T-helper 2 cell treated with Interferon-gamma antibody and Interleukin-4, amounts not matched to agents 5 μg/mL and 100 μg/mL, for 36 hours (primary cell): Measurements from ENCODE around the gene DENND1B.
"Not testable (repeated sequence)": the region's sequence is repeated elsewhere in the genome, so short reads cannot be mapped to it uniquely, and the experiment has no call there.

Experiments used
- DNase-seq: peaks from one replicate; pipeline ENCODE4 v3.0.0; 2021; ENCODE audit warnings: low spot score
- H3K27ac Mint-ChIP-seq: one replicate; pipeline ENCODE4 v1.8.0; 2021; ENCODE audit warnings: mild to moderate bottlenecking, mixed read lengths
- H3K27me3 Mint-ChIP-seq: one replicate; pipeline ENCODE4 v1.8.0; 2021; ENCODE audit warnings: low read depth, mixed read lengths
- H3K36me3 Mint-ChIP-seq: one replicate; pipeline ENCODE4 v1.8.0; 2021; ENCODE audit warnings: low read depth, mixed read lengths
- H3K4me1 Mint-ChIP-seq: one replicate; pipeline ENCODE4 v1.8.0; 2021; ENCODE audit warnings: low read depth, mixed read lengths
- H3K4me3 Mint-ChIP-seq: one replicate; pipeline ENCODE4 v1.8.0; 2022; ENCODE audit warnings: mild to moderate bottlenecking, moderate library complexity, mixed read lengths
- H3K9me3 Mint-ChIP-seq: one replicate; pipeline ENCODE4 v1.8.0; 2021; ENCODE audit warnings: mixed read lengths

Gene DENND1B

DNA sequence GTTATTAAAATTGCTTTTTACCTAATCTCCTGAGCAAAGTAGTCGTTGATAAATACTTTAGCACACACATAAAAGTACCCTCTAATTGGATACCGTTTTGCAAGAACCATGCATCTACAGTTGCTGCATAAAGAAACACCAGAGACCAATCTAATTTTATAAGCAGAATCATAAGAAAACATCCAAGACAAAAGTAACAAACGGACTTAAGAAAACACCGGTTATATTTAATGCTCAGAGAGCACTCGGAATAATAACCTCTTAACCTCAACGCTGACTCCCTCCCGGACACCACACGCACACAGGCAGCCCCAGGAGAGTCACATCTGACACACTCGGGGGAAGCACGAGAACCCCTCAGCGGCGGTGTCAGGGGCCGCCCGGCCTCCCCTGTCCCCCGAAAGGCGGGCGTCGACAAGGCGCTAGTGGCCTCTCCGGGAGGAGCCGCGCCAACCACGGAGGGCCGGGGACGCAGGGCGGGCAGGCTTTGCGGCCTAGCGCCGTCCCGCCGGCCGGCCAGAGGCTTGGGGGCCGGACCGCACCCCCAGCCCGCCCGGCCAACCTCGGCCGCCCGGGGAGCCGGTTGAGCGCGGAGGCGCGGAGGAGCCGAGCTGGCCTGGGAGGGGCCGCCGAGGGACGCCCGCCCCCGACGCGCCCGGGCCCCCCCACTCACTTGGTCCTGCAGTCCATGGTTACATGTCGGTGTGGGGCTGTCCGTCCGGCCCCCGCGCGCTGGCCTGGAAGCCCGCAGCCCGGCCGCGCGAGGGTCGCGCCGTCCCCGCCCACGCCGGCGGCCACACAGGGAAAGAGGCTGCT is 606 bp downstream of the DENND1B start:
- DNase-seq, result peak; percentile 53
- H3K4me1 Mint-ChIP-seq, result peaks cover 63% of the 10 kb centered on the region
- peak overlapping the region; percentile 89 for H3K4me3 Mint-ChIP-seq
- H3K36me3 Mint-ChIP-seq, result peaks cover 35% of the 10 kb centered on the region
- H3K9me3 Mint-ChIP-seq, result peaks cover 6% of the 10 kb centered on the region
- H3K27me3 Mint-ChIP-seq, result no peaks in the 10 kb centered on the region
- H3K27ac Mint-ChIP-seq, result peak overlapping the region; percentile 89

DNA sequence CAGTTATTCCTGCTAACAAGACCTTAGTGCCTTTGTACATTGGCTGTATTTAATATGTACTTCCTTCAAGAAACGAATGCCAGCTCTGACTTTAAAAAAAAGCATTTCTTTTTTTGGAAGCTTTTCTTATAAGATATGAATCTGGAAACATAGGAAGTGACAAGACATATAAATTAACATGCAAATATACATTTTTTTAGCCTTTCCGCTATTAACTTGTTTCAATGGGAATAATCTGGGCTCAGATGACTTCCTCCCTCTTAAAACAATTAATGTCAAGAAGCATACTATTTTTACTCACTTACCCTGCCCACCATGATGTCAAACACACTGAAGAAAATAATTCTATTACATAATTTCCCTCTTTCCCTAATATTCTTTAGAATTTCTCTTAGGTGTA is 1.4 kb downstream of the DENND1B start:
- DNase-seq, result no peak

DNA sequence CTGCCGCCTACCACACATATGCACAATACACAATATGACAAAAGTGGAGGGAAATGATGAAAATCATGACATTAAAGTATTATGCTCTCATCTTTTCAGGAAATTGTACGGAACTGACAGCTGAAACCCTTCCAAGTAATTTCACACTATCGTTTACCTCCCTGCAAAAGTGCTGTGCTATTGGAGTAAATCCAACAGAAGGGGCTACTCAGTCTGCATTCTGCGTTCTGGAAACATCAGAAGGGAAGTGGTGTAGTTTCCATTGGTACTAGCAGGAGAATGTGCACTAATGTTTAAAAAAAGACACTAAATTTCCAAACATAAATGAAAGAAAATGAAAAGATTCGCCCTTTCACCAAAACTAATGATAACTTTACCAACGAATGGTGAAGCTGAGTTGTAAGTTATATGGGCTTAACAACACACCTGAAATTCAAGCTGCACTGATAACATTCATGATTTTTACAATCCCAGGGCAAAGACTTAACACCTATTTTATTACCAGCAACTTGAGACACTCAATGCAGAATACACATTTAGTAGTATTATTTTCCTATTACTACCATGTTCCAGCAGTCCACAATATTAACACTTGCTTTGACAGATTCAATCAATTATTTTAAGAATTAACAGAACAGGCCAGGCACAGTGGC is 3.2 kb downstream of the DENND1B start:
- no peak for DNase-seq
- peaks cover 66% of the 10 kb centered on the region for H3K4me1 Mint-ChIP-seq
- H3K9me3 Mint-ChIP-seq, result no peaks in the 10 kb centered on the region
- H3K4me3 Mint-ChIP-seq, result peak overlapping the region; percentile 89
- no peaks in the 10 kb centered on the region for H3K27me3 Mint-ChIP-seq
- H3K27ac Mint-ChIP-seq, result no peak overlapping the region
- H3K36me3 Mint-ChIP-seq, result peaks cover 54% of the 10 kb centered on the region

More for the DNA sequence above, 1.4 kb downstream of the DENND1B start:
- Mint-ChIP-seq H3K4me3 (peak overlapping the region; percentile 89), H3K27me3 (no peaks in the 10 kb centered on the region), H3K36me3 (peaks cover 39% of the 10 kb centered on the region), H3K9me3 (no peaks in the 10 kb centered on the region), H3K4me1 (peaks cover 64% of the 10 kb centered on the region), H3K27ac (peak overlapping the region; percentile 89)

DNA sequence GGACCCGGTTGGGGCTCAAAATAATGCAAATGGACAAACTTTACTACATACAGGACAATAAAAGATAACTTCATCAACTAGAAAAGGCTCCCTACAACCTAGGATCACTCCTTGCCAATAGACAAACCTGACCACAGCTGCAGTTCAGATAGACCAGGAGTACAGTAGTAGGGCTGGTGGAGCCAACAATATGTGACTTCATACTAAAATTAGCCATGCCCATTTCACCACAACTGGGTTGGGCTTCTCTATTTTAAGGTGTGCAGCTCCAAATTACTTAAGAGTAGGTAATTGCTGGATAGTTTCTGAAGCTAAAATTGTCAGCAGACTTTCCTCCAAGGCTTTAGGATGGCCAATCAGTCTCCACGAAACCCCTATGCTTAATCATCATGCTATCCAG is 3.9 kb downstream of the DENND1B start:
- Mint-ChIP-seq H3K4me3 (peak overlapping the region; percentile 89), H3K4me1 (peaks cover 68% of the 10 kb centered on the region)

DNA sequence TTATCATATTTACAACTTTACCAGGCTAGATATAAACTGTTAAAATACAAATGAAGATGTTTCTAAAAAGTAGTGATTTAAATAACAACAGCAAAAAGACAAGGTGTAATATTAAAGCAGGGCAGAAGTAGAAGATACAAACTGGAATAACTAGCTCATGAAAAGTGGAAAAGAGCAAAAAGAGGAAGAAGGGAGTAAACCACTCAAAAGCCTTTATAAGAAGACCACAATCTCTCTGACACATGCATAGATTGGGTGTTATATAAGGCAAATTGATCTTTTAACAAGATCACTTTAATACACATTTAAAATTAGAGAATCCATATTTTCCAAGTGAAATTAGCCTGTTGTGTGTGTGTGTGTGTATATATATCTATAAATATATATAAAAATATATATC is 5.0 kb downstream of the DENND1B start:
- H3K27me3 Mint-ChIP-seq, result no peaks in the 10 kb centered on the region
- peak overlapping the region; percentile 43 for H3K4me3 Mint-ChIP-seq
- peaks cover 69% of the 10 kb centered on the region for H3K4me1 Mint-ChIP-seq
- no peak overlapping the region for H3K27ac Mint-ChIP-seq
- no peaks in the 10 kb centered on the region for H3K9me3 Mint-ChIP-seq
- peaks cover 70% of the 10 kb centered on the region for H3K36me3 Mint-ChIP-seq
- no peak for DNase-seq

More for the DNA sequence above, 3.9 kb downstream of the DENND1B start:
- DNase-seq, result no peak
- H3K27ac Mint-ChIP-seq, result no peak overlapping the region
- no peaks in the 10 kb centered on the region for H3K27me3 Mint-ChIP-seq
- no peaks in the 10 kb centered on the region for H3K9me3 Mint-ChIP-seq
- peaks cover 60% of the 10 kb centered on the region for H3K36me3 Mint-ChIP-seq

DNA sequence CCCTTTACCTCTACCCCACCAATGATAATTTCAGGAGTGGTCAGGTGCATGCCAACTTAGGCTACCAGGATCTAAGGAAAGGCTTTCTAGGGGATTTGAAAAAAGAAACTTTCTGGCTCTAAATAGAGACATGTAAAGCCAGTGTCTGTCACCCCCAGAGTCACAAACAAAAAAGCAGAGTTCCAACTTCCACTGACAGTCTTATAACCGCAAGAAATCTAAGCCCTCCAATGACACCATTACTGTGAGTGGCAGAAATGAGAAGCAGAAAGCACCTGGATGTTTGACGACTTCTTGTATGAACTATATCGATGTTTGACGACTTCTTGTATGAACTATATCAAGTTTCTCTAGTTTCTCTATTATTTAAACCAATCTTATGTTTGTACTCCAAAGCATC is 6.0 kb downstream of the DENND1B start:
- peaks cover 67% of the 10 kb centered on the region for H3K36me3 Mint-ChIP-seq
- H3K9me3 Mint-ChIP-seq, result no peaks in the 10 kb centered on the region
- no peak for DNase-seq
- peaks cover 74% of the 10 kb centered on the region for H3K4me1 Mint-ChIP-seq
- H3K4me3 Mint-ChIP-seq, result peak overlapping the region; percentile 63
- no peak overlapping the region for H3K27ac Mint-ChIP-seq
- H3K27me3 Mint-ChIP-seq, result no peaks in the 10 kb centered on the region

DNA sequence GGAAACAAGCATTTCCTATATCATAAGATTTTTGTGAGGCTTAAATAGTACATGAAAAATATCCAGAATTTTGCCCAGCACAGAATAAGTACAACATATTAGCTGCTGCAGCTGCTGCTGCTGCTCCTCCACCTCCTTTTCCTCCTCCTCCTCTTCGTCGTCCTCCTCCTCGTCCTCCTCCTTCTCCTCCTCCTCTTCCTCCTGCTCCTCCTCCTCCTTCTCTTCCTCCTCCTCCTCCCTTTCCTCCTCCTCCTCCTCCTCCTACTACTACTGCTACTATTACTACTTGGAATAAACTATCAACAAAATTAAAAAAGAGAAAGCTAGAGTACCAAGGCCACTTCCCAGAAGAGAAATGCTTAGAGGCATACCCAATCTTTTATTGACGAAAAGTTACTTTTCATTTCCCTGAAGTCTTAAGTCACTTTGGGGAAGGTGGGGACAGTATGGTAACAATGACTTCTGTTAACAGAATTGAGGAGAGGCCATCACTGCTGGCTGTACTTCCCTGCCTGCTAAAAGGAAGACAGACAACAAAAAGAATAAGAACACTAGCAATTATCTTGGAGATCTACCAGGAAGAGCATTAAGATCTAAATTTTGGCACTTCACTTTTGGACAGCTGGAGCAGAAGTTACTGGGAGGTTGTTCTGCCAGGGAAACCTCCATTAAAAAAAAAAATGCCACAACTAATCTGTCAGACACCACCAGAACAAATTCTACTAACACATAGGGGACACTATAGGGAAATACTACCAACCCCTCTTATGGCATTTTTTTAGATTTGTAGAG is 7.1 kb downstream of the DENND1B start:
- peak overlapping the region; percentile 15 for H3K27ac Mint-ChIP-seq
- H3K9me3 Mint-ChIP-seq, result no peaks in the 10 kb centered on the region
- H3K4me3 Mint-ChIP-seq, result peak overlapping the region; percentile 44
- peaks cover 80% of the 10 kb centered on the region for H3K4me1 Mint-ChIP-seq
- no peaks in the 10 kb centered on the region for H3K27me3 Mint-ChIP-seq
- H3K36me3 Mint-ChIP-seq, result peaks cover 73% of the 10 kb centered on the region
- DNase-seq, result no peak

DNA sequence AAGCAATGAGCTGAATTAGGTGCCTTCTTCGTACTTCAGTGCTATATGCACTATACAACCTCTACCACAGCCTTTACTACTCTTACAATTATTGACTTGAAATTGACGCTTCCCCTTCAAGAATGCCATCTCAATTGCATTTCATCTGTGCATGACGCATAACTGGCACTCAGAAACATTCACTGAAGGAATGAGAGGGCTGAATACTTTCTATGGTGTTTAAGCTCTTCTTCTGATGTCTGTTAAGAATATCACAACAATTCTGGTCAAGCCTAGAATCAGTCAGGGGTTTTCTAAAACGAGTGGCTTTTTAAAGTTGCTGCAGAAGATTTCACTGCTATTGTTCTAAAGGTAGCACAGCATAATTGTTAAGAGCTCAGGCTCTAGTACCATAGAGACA is 11.5 kb downstream of the DENND1B start:
- H3K4me3 Mint-ChIP-seq, result peak overlapping the region; percentile 61
- no peaks in the 10 kb centered on the region for H3K27me3 Mint-ChIP-seq
- H3K36me3 Mint-ChIP-seq, result peaks cover 67% of the 10 kb centered on the region
- H3K9me3 Mint-ChIP-seq, result peaks cover 3% of the 10 kb centered on the region
- DNase-seq, result no peak
- peaks cover 75% of the 10 kb centered on the region for H3K4me1 Mint-ChIP-seq
- H3K27ac Mint-ChIP-seq, result peak overlapping the region; percentile 78

DNA sequence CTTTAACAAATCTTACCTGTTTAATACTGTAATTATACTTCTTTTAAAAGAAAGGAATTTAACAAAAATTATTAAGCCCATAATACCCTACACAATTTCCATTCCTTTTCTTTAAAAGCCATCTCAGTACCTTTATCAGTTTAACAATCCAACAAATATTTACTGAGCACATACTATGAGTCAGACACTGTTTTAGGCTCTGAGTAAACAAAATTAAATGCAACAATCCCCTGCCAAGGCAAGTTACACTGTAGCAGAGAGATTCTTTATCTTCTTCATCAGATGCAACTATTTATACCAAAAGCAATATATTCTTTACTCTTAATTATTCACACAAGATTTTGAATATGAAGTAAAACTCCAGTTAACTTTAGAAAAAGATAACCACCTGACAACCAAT is 12.0 kb downstream of the DENND1B start:
- no peaks in the 10 kb centered on the region for H3K27me3 Mint-ChIP-seq
- peak overlapping the region; percentile 61 for H3K4me3 Mint-ChIP-seq
- peaks cover 3% of the 10 kb centered on the region for H3K9me3 Mint-ChIP-seq
- peaks cover 67% of the 10 kb centered on the region for H3K36me3 Mint-ChIP-seq
- H3K4me1 Mint-ChIP-seq, result peaks cover 74% of the 10 kb centered on the region
- no peak for DNase-seq
- H3K27ac Mint-ChIP-seq, result peak overlapping the region; percentile 78

DNA sequence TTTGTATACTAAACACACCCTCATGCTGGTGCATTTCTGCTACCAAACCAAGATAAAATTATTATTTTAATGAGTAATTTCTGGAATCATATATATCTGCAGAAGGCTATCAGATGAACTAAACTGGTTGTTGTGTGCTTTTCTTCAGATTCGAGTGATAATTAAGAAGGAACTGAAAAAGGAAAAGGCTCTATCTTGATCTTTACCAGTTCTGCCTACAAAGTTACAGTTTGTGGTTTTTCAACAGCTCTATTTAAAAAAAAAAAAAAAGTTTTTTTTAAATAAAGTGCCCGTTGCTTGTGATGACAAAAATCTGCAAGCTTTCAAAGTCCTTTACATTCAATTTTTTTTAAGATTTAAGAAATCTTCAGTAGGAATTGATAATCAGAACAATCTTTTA is 13.6 kb downstream of the DENND1B start:
- no peak for DNase-seq
- Mint-ChIP-seq H3K27ac (peak overlapping the region; percentile 71), H3K27me3 (no peaks in the 10 kb centered on the region), H3K36me3 (peaks cover 61% of the 10 kb centered on the region), H3K4me3 (peak overlapping the region; percentile 56), H3K9me3 (peaks cover 3% of the 10 kb centered on the region), H3K4me1 (peaks cover 69% of the 10 kb centered on the region)

DNA sequence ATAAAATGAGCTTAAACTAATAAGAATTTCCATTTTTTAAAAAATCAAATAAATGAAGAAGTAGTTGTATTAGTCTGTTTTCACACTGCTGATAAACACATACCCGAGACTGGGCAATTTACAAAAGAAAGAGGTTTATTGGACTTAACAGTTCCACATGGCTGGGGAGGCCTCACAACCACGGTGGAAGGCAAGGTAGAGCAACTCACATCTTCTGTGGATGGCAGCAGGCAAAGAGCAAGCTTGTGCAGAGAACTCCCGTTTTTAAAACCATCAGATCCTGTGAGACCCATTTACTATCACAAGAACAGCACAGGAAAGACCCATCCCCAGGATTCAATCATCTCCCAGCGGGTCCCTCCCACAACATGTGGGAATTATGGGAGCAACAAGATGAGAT is 19.7 kb downstream of the DENND1B start:
- not testable (repeated sequence) for H3K27me3 Mint-ChIP-seq, H3K4me3 Mint-ChIP-seq, DNase-seq, H3K9me3 Mint-ChIP-seq, H3K27ac Mint-ChIP-seq
- peaks cover 67% of the 10 kb centered on the region for H3K36me3 Mint-ChIP-seq
- H3K4me1 Mint-ChIP-seq, result peaks cover 43% of the 10 kb centered on the region

DNA sequence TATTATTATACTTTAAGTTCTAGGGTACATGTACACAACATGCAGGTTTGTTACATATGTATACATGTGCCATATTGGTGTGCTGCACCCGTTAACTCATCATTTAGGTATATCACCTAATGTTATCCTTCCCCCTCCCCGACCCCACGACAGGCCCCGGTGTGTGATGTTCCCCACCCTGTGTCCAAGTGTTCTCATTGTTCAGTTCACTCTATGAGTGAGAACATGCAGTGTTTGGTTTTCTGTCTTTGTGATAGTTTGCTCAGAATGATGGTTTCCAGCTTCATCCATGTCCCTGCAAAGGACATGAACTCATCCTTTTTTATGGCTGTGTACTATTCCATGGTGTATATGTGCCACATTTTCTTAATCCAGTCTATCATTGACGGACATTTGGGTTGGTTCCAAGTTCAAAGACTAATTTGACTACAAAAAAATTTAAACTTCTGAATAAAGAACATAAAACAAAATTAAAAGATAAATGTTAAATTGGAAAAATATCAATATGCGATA is 22.6 kb downstream of the DENND1B start:
- not testable (repeated sequence) for H3K27me3 Mint-ChIP-seq, H3K27ac Mint-ChIP-seq, DNase-seq, H3K4me3 Mint-ChIP-seq
- Mint-ChIP-seq H3K4me1 (peaks cover 50% of the 10 kb centered on the region), H3K36me3 (peaks cover 73% of the 10 kb centered on the region), H3K9me3 (peaks cover 15% of the 10 kb centered on the region)

DNA sequence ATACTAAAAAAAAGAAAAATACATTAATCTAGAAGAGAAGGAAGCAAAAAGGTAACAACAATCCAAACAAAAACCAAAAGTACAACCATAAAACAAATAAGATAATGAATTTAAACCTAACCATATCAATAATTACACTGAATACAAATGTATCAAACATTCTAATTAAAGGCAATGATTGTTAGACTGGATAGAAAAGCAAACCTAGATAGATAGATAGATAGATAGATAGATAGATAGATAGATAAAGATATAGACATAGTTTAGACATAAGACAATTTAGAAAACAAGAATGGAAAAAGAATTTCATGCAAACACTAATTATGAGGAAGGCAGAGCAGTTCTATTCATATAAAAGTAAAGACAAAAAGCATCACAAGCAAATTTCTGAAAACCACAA is 24.9 kb downstream of the DENND1B start:
- peaks cover 51% of the 10 kb centered on the region for H3K4me1 Mint-ChIP-seq
- peak overlapping the region; percentile 58 for H3K27ac Mint-ChIP-seq
- DNase-seq, result no peak
- no peak overlapping the region for H3K4me3 Mint-ChIP-seq
- H3K36me3 Mint-ChIP-seq, result peaks cover 78% of the 10 kb centered on the region
- H3K27me3 Mint-ChIP-seq, result no peaks in the 10 kb centered on the region
- peaks cover 27% of the 10 kb centered on the region for H3K9me3 Mint-ChIP-seq

DNA sequence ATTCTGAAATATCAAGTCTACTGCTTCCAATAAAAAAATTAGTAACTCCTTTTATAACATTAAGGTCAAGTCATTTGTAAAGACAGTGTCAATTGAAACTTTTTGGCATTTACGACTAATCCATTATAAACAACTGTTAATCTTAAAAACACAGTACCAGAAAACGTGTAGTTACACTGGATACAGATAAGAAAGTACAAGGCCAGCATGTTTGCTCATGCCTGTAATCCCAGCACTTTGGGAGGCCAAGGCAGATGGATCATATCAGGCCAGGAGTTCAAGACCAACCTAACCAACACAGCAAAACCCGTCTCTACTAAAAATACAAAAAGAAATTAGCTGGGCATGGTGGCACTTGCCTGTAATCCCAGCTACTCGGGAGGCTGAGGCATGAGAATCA is 29.4 kb downstream of the DENND1B start:
- Mint-ChIP-seq H3K9me3 (peaks cover 24% of the 10 kb centered on the region), H3K4me1 (peaks cover 70% of the 10 kb centered on the region), H3K27me3 (no peaks in the 10 kb centered on the region), H3K27ac (no peak overlapping the region), H3K4me3 (no peak overlapping the region), H3K36me3 (peaks cover 68% of the 10 kb centered on the region)
- no peak for DNase-seq
